HG03432 (cell line): ENCODE data around the gene DNHD1.

Experiments used
- ATAC-seq: cut with Tn5 transposase; IDR thresholded peaks from one replicate; pipeline ENCODE4 v1.9.1; 2021; ENCODE audit warnings: mild to moderate bottlenecking, moderate library complexity; ENCODE audit not compliant: unreplicated experiment

DNHD1 gene

DNA sequence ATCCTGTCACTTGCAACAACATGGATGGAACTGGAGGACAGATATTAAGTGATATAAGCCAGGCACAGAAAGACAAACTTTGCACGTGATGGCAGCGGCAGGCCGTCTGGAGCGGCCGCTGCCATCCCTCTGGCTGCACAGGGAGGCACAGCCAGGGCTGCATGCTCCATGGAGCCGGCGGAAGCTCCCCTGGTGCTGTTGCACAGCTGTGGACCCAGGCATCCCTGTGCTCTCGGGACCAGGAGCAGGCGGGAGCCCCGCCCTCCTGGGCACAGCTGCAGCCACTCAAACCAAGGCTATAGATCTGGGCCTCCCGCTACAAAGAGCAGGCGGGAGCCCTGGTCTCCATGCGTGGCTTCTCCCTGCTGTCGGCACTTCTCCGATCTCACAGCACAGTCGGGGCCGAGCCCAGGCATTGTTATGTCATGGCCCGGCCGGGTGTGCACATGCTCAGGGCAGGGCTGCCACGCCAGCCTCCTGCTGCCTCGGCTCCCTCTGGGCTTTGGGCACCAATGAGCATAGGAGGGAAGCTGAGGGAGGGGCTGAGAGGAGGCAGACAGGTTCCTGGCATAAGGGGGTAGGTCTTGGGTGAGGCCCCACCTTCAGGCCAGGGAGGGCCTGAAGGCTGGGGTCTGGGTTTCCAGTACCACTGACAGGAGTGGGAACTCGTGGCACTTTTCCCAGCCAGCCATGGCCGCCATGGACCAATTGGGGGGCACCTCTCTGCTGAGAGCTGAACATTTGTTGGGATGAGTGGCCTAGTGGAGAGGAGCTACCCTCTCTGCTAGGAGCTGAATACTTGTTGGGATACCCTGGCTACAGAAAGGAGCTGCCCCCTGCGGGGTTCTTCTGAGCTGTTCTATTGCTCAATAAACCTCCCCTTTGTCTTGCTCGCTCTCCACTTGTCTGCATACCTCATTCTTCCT is 89.6 kb downstream of the DNHD1 start:
- no peak for ATAC-seq

DNA sequence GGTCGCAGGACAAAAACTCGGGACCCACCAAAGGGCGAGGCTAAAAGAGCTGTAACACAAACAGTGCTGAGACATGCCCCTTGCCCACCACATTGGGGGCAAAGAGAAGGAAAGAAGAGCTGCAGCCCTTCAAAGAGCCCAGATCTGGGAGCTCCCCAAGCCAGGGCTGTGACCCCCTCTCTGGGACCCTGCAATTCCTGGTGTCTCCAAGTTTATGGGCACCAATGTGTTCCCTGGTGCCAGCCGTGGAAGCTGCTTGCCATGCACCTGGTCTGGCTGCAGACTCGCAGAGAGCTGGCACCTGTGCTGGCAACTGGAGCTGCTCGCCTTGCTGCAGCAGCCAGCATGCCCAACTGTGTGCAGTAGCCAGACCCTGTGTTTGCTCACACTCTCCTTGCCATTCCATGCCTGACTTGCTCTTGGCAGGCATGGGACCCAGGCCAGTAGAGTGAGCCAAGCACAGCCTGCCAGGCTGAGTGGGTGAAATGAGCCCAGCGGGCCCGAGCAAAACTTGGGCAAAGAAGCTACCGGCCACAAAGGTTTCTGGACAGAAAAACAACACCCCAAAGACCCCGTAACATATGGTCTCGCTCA is 90.4 kb downstream of the DNHD1 start:
- no peak for ATAC-seq

DNA sequence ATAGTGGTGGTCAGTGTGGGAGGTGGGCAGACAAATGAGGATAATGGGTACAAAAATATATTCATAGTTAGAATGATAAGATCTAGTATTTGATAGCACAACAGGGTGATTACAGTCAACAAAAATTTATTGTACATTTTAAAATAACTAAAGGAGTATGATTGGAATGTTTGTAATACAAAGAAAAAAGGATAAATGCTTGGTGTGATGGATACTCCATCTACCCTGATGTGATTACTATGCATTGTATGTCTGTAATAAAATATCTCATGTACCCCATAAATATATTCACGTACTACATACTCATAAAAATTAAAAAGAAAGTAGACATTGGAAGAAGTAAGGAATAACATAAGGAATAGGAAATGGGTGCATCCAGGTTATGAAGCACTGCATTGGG is 90.9 kb downstream of the DNHD1 start:
- no peak for ATAC-seq

DNA sequence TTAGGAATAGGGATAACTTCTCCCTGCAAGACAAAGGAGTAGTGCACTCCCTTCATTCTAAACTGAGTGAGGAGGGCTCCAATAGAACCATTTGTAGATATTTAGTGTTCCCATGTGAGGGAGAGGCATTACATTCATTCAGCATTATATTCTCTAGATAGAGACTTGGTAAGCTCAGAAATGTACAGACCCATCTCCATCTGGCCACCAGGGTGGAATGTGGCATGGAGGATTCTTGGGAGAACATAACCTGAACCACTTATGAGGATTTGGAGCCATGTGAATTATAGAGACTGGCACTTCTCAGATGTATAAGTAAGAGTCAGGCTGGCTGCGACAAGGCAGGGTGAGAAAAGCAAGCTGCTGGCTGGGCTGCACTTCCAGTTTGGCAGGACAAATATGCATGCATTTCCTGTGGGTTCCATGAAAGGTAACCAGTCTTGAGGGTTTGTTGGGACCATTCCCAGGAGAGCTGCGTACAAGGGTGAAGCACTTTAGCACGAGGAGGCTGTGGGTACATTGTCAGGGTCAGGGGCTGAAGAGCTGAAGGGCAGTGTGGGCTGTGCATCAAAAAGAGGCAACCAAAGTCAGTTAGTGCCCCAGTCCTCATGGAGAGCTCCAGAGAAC is 97.2 kb downstream of the DNHD1 start:
- no peak for ATAC-seq

DNA sequence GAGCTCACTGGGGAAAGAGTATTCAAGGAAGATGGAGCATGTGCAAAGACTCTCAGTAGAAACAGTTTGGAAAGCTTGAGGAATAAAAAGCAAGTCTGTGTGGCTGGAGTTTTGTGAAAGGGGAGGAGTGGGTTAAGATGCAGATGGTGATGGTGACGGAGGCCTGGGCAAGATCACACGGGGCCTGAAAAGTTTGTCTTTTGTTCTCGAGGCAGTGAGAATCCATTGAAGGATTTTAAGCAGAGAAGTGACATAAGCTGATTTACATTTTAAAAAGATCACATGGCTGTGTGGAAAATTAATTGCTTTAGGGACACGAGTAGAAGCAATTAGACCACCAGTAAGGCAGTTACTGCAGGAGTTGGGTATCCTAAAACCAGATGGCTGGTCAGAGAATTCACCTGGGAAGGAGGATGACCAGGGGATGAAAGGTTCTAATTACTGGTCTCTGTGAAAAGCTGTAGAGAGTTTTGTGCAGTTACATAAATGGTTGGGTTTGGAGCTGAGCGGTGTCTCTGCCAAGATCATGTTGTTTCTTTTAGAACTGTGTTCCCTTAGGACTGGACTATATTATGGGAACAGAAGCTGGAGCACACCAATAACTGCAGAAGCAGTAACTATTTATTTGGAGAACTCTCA is 99.3 kb downstream of the DNHD1 start:
- no peak for ATAC-seq

DNA sequence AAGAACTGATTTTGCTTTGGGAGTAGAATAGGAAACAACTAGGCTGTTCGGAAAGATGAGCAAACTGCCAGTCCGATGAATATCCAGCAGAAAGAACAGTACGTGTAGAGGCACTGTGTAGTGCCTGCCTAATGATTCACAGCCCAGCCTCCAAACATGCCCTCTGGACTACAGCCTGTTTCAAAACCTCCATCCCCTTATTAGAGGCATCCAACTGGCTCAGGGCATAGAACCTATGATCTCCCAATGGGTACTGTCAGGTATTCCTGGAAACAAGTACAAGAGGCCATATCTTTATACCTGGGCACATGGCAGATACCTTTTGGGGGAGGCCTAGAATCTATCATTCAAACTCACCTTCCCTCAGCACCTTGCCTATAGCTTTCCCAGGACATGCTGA is 101.5 kb downstream of the DNHD1 start:
- ATAC-seq: no peak

DNA sequence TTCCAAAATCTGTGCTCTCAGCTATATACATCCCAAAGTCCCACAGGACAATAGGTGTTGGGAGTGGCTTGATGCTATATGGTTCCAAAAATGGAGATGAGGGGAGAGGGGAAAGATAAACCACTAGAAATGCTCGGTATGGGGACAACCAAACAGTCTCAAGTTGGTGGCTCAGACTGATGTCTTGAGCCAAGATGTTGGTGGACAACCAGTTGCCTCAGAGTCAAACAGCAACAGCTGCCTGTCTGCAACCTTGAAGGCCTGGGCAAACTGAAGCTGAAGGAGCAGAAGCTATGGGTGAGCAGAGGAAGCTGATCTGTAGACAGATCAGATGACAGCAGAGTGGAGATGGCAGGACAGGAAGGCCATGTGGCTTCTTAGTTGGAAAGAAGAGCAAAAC is 102.4 kb downstream of the DNHD1 start:
- no peak for ATAC-seq

DNA sequence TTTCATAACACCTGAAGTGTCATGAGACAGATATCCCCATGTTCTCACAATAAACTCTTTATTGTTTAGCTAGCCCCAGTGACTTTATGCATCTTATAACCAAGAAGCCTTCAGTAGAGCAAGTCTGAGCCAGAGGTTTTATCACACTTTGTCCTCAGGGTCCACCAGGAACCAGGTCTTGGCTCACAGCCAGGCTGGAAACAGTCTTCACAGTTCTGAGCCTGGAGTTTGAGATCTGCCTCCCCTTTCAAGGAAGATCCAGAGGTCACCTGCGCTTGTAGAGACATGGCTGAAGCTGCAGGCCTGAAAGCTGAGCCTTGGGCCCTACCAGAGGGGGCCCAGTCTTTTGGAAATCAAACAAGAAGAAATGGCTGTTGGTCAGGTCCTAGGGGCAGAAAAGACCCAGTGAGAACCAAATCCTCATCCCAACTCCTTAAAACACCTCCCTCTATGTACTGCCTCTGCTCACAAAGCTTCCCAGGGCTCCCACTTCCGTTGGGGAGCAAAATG is 102.9 kb downstream of the DNHD1 start:
- ATAC-seq: no peak

DNA sequence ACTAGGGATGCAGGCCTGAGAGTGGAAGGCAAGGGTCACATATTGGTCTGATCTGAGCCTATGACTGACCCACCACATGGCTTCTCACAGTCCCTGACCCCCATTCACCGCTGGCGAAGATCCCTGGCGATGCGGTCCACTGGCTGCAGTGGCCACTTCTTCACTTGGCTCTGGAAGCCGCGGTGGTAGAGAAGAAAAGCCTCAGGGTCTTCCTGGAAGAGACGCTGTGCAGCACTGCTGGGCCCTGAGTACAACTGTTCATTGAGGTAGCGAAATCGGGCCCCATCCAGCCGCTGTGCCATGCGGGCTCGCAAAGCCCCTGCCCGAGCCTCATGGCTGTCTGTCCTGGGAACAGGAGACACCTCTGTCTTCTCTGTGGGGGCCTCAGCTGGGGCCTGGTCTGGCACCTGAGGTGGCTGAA is 104.0 kb downstream of the DNHD1 start:
- no peak for ATAC-seq

DNA sequence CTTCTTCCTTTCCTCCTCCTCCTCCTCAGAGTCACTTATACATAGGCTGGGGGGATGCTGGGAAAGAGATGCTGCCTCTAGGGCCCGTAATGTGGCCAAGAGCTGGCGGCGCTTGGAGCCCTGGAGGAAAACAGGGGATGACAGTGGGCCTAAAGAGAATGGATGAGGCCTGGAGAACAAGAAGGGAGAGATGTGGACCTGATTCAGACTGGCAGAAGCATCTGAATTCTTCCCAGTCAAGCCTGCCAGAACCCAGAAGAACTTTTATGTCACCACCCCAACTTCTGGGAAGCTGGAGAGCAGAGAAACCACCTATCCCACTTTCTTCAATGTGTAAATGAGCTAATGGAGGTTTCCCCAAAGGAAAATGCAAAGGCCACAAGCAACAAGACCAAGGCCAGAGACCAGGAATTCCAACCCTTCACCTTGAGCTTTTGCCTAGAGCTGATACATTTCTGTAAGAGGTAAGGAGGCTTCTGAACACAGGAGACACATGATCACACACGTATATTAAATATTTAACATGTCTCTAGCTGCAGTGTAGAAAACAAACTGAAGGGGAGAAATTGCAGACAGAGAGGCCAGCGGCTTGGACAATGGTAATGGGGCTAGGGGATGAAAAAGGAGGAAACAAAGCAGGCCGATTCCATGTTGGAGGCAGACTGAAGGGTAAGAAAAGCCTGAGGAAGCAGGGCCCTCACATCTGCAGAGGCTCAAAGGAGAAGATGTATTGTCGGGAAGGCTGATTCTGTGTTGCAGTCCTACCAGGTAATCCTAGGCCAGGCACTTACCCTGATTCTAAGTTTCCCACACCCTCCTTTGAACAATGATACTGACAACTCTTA is 105.2 kb downstream of the DNHD1 start:
- ATAC-seq: no peak

DNA sequence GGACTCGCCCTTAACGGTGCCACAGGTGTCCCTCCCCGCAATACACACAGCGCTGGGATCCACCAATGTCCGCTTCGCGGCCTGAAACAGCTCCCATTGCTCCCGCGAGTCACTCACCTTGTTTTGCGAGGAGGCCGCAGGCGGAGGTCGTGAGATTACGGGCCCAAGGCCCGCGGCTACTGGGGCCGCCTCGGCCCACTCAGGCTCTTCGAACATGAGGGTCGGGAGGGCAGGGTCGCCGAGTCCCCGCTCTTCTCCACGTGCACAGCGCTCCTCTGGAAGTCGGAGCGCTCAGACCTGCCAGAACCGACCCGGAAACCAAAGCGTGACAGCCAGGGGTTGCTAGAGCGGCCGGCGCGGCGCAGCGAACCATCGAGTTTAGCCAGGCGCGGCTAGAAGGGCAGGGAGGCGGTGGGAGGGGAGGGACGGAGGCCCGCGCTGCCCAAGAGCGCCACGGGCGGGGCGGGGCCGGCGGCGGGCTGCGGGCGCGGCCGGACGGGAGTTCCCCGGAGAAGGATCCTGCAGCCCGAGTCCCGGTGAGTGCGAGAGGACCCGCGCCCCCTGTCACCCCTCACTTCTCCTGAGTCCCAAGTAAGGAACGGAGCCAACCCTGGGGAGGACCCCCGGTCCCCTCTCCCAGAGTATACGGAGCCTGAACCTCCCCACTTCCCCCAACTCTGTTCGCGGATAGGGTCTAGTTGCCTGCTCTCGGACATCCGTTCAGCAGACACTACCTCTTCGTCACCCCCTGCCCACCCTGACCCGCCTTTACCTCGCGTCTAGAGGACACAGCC is 106.4 kb downstream of the DNHD1 start, which contains the start of the genes ILK and RRP8:
Gene ILK (plus strand): TSS at position 488 of the 794 bp plus-strand sequence. CDS start 498 bp downstream, outside the sequence.
Gene RRP8 (minus strand): TSS at position 330 of the 794 bp plus-strand sequence. CDS start 114 bp downstream, at position 216.
- ATAC-seq: peak; percentile 82

DNA sequence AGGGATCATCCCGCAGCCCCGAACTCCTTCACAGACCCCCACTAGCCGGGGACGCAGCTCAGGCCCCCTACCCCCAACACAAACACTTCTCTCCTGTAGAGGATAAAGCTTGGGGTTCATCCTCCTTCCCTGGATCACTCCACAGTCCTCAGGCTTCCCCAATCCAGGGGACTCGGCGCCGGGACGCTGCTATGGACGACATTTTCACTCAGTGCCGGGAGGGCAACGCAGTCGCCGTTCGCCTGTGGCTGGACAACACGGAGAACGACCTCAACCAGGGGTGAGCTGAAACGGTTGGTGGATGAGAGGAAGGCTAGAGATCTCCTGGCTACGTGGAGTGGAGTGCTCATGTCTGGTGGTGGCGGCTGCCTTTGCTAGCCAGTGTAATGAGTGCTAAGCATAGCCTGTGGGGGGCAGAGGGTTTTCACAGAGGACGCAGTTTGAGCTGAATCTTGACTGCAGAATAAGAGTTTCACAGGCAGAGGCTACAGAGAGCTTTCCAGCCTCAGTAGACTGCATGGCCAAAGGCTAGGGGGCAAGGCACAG is 107.1 kb downstream of the DNHD1 start:
- ATAC-seq: peak; percentile 37

DNA sequence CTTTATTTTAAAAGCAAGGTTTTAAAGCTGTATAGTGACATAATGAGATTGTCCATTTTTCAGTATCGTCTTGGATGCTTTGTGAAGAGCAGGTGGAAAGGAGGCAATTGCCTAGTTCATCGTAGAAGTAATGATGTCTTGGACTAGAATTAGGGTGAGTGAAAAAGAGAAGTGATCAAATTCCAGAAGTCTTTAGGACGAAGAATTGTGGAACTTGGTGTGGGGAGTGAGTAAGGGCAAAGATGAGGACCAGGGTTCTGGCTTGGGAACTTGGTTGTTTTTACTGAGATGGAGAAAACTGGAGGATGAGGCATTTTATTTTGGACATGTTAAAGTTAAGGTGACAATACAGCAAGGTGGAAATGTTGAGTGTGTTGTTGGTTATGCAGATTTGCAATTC is 107.7 kb downstream of the DNHD1 start:
- no peak for ATAC-seq

DNA sequence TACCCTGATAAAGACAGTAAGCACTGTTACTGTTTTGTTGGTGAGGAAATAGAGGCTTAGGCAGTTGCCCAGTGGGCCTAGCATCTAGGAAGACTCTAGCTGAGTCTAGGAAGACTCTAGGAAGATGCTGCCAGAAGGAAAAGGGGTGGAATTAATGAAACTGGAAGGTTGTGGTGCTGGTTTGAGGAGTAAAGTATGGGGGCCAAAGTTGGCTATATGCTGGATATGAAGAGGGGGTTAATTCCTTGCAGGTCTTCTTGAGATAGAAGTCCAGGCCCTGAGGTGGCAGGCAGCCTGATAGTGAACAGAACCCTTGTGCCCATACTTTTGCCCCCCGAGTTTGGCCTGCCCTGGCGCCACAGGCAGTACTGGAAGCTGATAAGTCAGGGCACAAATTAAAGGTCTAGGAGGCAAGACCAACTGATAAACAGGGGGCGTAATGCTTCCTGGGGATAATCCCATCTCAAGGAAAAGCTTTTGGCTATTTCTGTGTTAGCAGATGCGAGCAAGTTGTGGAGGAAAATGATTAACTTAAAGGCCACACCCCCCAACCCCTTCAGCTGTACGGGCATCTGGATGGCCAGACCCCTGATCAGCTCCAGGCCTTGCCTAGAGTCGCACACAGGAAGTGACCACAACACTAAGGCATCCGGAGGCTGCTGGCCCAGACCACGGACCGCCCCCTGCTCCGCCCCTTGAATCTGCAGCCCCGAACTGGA is 109.5 kb downstream of the DNHD1 start:
- ATAC-seq: peak; percentile 47

DNA sequence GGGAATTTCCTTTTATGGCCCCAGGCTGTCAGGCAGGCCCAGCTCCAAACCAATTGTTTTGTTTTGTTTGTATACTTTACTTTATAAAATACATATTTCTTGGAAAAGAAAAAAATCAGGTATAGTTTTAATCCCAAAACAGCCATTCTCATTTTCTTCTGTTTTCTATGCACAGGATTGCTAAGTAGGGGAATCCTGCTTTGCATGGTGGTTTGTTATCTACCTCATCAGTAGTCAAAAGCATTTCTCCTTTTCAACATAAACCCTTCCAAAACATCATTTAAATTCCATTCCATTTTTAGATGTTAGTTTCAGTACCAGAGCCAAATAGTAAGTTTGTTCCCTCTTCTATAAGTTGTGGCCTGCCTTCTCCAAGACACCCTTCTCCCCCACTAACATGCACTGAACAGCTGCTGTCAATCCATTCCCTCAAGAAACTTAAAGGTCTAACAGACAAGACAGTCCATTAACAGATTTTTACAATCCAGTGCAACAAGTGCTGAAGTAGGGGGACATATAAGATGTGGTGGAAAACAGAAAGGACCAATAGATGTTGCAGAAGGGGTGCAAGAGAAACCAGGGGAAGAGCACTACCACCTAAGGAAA is 110.2 kb downstream of the DNHD1 start:
- no peak for ATAC-seq

DNA sequence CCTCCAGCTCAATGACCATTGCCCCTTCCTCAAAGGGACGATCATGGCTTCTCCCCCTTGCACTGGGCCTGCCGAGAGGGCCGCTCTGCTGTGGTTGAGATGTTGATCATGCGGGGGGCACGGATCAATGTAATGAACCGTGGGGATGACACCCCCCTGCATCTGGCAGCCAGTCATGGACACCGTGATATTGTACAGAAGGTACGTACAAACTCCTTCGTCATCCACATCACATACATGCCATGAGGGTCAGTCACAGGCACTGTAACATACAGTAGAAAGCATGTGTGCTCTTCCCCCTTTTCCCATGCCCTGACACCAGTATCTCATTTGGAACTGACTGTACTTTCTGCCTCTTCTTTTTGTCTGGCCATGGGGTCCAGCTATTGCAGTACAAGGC is 110.9 kb downstream of the DNHD1 start:
- no peak for ATAC-seq

DNA sequence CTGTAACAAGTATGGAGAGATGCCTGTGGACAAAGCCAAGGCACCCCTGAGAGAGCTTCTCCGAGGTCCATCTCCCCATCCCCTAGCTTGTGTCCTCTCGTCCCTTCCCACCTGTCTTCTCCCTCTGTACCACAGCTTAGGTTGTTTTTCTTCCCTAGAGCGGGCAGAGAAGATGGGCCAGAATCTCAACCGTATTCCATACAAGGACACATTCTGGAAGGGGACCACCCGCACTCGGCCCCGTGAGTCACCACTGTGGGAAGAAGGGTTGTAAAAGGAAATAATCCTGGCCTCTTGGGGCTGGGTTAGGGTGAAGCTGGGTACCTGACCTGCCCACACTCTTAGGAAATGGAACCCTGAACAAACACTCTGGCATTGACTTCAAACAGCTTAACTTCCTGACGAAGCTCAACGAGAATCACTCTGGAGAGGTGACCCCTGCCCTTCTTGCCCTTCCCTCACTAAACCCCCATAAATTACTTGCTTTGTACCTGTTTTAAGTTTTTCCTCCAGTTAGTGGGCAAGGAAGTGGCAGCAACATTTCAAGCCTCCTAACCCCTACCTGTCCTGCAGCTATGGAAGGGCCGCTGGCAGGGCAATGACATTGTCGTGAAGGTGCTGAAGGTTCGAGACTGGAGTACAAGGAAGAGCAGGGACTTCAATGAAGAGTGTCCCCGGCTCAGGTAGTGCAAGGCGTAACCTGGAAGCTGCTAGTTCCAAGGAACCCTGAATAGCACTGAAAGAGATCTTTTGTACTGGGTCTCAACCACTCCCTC is 111.8 kb downstream of the DNHD1 start:
- ATAC-seq: no peak
